ENCODE data around the gene TMED10. TPM values are rescaled to one million over a fixed set of nuclear protein-coding genes. Genes with fewer than 3 reads are reported as not detected.

Gene TMED10
- total and polyA plus RNA-seq, 2 of the 13 experiments (the other 11 are each of a cell fraction or from before 2014, with no cell fraction given): 311 to 377 TPM

GRCh38 chr14:75214558-75214957 lies 38.1 kb upstream of the TMED10 start:
- H3K4me1 ChIP-seq (ENCODE audit: insufficient read depth, low read length): no peaks in the 10 kb centered on the region
- no TSS peak for BruUV-seq (replicated peaks)
- no peak overlapping the region for H3K4me2 ChIP-seq (ENCODE audit: low read depth, low read length)
- ChIA-PET POLR2A (no interaction called here), CTCF (ENCODE audit: low intra/inter-chr PET ratio, low total read pairs) (no interaction called here)
- TF ChIP-seq ARID5B (CRISPR knock-in tag; IDR thresholded peaks at IDR 0.05): no peak
- TF ChIP-seq TOPORS (CRISPR knock-in tag; IDR thresholded peaks at IDR 0.05): no peak
- TF ChIP-seq ZNF777 (CRISPR knock-in tag; IDR thresholded peaks at IDR 0.05): no peak
- no peak for TF ChIP-seq NR3C1 (CRISPR knock-in tag; IDR thresholded peaks at IDR 0.05)
- TF ChIP-seq SNAPC2 (CRISPR knock-in tag; IDR thresholded peaks at IDR 0.05): no peak
- no peak for TF ChIP-seq ETS1 (CRISPR knock-in tag; IDR thresholded peaks at IDR 0.05)
- TF ChIP-seq U2AF1 (optimal IDR thresholded peaks at IDR 0.05; ENCODE audit: low read depth, low read length): no peak
- no peak for TF ChIP-seq KDM5A (IDR thresholded peaks at IDR 0.05; ENCODE audit: borderline replicate concordance, low read length)
- TF ChIP-seq ZNF550 (CRISPR knock-in tag; IDR thresholded peaks at IDR 0.05; ENCODE audit: borderline replicate concordance): no peak
- TF ChIP-seq MED13 (CRISPR knock-in tag; IDR thresholded peaks at IDR 0.05): no peak
- TF ChIP-seq ZNF431 (CRISPR knock-in tag; IDR thresholded peaks at IDR 0.05; ENCODE audit: borderline replicate concordance, low read depth): no peak
- no peak for TF ChIP-seq ZSCAN5A (CRISPR knock-in tag; IDR thresholded peaks at IDR 0.05; ENCODE audit: borderline replicate concordance)
- TF ChIP-seq ZKSCAN5 (CRISPR knock-in tag; IDR thresholded peaks at IDR 0.05): no peak
- no peak for TF ChIP-seq NFATC3 (CRISPR knock-in tag; IDR thresholded peaks at IDR 0.05)
- TF ChIP-seq HES4 (CRISPR knock-in tag; IDR thresholded peaks at IDR 0.05; ENCODE audit: borderline replicate concordance): no peak
- TF ChIP-seq YEATS4 (CRISPR knock-in tag; IDR thresholded peaks at IDR 0.05; ENCODE audit: borderline replicate concordance): no peak
- TF ChIP-seq FOXA1 (IDR thresholded peaks at IDR 0.05): no peak
- TF ChIP-seq FOXA1 (CRISPR knock-in tag; IDR thresholded peaks at IDR 0.05): no peak
- no peak for TF ChIP-seq ZNF207 (IDR thresholded peaks at IDR 0.05; ENCODE audit: borderline replicate concordance)
- intact Hi-C loops (cut with micrococcal nuclease; ENCODE audit: unreplicated experiment): no loop called here
- H3K27ac ChIP-seq (ENCODE audit: extremely low read length, insufficient read depth, low read length): no peak overlapping the region
- DNase-seq (ENCODE audit: low spot score) (no peak), FAIRE-seq (no peak), ATAC-seq (no peak)
- no peaks in the 10 kb centered on the region for H4K20me1 ChIP-seq (ENCODE audit: insufficient read depth, low read length)
- H3K27me3 ChIP-seq (ENCODE audit: control insufficient read depth in 1 of 2, insufficient read depth in 2 of 2, low read length in 2 of 2): peaks cover 0 to 27% of the 10 kb centered on the region in 2 experiments; a peak in 3 of 5 replicates
- H3K9me3 ChIP-seq (ENCODE audit: low read length): no peaks in the 10 kb centered on the region
- no peak overlapping the region for H3K4me3 ChIP-seq (replicated peaks in 1 of 3; ENCODE audit: insufficient read depth in 1 of 3, low read depth in 2 of 3, low read length in 3 of 3)
- no peaks in the 10 kb centered on the region for H3K36me3 ChIP-seq (replicated peaks in 1 of 2; ENCODE audit: control insufficient read depth in 1 of 2, insufficient read depth in 2 of 2, low read length in 2 of 2)
- no peak overlapping the region for H3K9ac ChIP-seq (ENCODE audit: insufficient read depth, low read depth, low read length)
- WGBS (ENCODE audit: low lambda C conversion rate): 59% methylated on average over 5 of the region's 5 CpGs
- H2AFZ ChIP-seq (ENCODE audit: low read length): no peak overlapping the region
- H3K79me2 ChIP-seq (ENCODE audit: insufficient read depth, low read length): no peaks in the 10 kb centered on the region
- in situ Hi-C loops (cut with HindIII; ENCODE audit: extremely low pct_ligation_motif_present, low pct_unique_long_range_greater_than_20kb): no loop called here
